ENCODE measurements around the gene GJB3. TPM values are rescaled to one million over a fixed set of nuclear protein-coding genes. Genes with fewer than 3 reads are reported as not detected.

GJB3 gene
- total RNA-seq, 6 donors from 2014 or later = 0.29 to 3.3 (median 1.4) TPM; not detected in 2

DNA sequence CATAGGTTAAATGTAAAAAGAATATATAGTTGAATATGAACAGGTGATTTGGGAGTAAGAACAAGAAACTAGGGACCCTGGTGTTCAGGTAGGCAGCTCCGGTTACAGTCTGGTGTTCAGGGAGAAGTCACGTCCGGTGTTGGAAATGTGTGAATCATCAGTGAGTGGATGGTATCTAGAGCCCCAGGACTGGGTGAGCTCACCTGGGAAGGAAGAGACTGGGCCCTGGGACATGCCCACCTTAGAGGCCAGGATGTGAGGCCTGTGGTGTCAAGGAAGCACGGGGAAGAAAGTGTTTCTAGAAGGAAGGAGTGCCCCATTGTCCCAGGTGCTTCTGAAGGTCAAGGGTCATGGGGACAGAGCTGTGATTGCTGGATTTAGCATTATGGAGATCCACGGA lies 1.5 kb upstream of the GJB3 start:
- peak in 1 of 2 donors; percentile 6 for DNase-seq
- peaks cover 0 to 18% (median 7%) of the 10 kb centered on the region in 4 donors for H3K27me3 ChIP-seq
- TF ChIP-seq, protein P1, sequence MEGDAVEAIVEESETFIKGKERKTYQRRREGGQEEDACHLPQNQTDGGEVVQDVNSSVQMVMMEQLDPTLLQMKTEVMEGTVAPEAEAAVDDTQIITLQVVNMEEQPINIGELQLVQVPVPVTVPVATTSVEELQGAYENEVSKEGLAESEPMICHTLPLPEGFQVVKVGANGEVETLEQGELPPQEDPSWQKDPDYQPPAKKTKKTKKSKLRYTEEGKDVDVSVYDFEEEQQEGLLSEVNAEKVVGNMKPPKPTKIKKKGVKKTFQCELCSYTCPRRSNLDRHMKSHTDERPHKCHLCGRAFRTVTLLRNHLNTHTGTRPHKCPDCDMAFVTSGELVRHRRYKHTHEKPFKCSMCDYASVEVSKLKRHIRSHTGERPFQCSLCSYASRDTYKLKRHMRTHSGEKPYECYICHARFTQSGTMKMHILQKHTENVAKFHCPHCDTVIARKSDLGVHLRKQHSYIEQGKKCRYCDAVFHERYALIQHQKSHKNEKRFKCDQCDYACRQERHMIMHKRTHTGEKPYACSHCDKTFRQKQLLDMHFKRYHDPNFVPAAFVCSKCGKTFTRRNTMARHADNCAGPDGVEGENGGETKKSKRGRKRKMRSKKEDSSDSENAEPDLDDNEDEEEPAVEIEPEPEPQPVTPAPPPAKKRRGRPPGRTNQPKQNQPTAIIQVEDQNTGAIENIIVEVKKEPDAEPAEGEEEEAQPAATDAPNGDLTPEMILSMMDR (IDR thresholded peaks at IDR 0.05) = no peak
- TF ChIP-seq POLR2AphosphoS5 (IDR thresholded peaks at IDR 0.05) (no peak), EP300 (IDR thresholded peaks at IDR 0.05) (no peak), POLR2A (IDR thresholded peaks at IDR 0.05) (no peak)

DNA sequence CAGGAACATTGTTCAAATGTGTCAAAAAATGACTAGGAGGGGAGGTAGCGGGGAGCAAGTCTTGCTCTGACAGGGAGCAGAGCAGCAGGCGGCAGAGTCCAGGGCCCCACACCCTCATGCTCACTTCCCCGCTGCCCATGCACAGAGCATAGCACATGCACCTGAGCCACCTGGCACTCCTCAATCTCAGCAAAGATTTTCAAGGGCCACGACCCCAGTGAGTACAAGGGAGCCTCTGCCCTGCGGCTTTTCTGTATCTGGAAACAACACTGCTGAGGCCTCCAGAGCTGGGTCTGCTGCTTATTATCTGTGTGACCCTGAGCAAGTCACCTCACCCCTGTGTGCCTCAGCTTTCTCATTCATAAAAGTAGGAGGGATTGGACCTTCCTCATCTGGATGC lies 1.1 kb upstream of the GJB3 start:
- peak in 1 of 2 donors; percentile 4 for DNase-seq
- H3K9me3 ChIP-seq = no peaks in the 10 kb centered on the region
- no peaks in the 10 kb centered on the region for H3K36me3 ChIP-seq
- no peak for ATAC-seq (ENCODE audit: low FRiP score in 2 of 2)
- H3K27ac ChIP-seq = no peak overlapping the region
- no peak overlapping the region for H3K4me3 ChIP-seq
- 90 to 91% methylated on average over 2 to 5 of the region's 5 CpGs for whole genome bisulfite sequencing, 2 donors
- peaks cover 12 to 17% (median 14%) of the 10 kb centered on the region in 4 donors for H3K4me1 ChIP-seq
- peaks cover 0 to 18% (median 7%) of the 10 kb centered on the region in 4 donors for H3K27me3 ChIP-seq
- TF ChIP-seq, protein P1 (IDR thresholded peaks at IDR 0.05) = no peak
- TF ChIP-seq POLR2A (IDR thresholded peaks at IDR 0.05) (no peak), POLR2AphosphoS5 (IDR thresholded peaks at IDR 0.05) (no peak), EP300 (IDR thresholded peaks at IDR 0.05) (no peak)

More for the DNA sequence above, 1.5 kb upstream of the GJB3 start:
- Histone ChIP-seq H3K36me3 (no peaks in the 10 kb centered on the region), H3K4me3 (no peak overlapping the region), H3K9me3 (no peaks in the 10 kb centered on the region), H3K4me1 (peaks cover 12 to 17% (median 14%) of the 10 kb centered on the region in 4 donors), H3K27ac (no peak overlapping the region)
- 80 to 81% methylated on average over 5 of the region's 5 CpGs for WGBS, 2 donors
- no peak for ATAC-seq (ENCODE audit: low FRiP score in 2 of 2)

DNA sequence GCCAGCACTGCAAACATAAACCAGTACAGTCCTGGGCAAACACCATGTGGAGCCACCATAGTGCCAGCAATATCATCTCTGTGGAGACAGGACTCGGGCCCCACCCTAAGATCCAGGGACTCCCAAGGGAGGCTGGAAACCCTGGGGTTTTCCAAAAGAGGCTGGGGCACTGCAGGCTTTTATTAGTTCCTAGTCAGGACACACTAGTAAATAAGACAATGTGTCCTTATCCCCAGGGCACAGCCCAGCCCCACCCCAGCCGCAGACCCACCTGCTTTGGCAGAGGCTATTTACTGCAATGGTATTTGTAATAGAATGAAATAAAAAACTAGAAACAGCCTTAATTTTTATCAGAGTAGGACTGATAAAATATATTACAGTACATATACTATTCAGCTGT lies 486 bp upstream of the GJB3 start:
- Histone ChIP-seq H3K27ac (no peak overlapping the region), H3K36me3 (no peaks in the 10 kb centered on the region), H3K4me3 (peak overlapping the region in 1 of 4 donors; percentile 45), H3K4me1 (peaks cover 12 to 17% (median 14%) of the 10 kb centered on the region in 4 donors), H3K27me3 (peaks cover 0 to 18% (median 7%) of the 10 kb centered on the region in 4 donors), H3K9me3 (no peaks in the 10 kb centered on the region)
- no peak for TF ChIP-seq POLR2AphosphoS5 (IDR thresholded peaks at IDR 0.05)
- no peak for TF ChIP-seq POLR2A (IDR thresholded peaks at IDR 0.05)
- TF ChIP-seq, protein P1 (IDR thresholded peaks at IDR 0.05) = no peak
- TF ChIP-seq EP300 (IDR thresholded peaks at IDR 0.05) = no peak
- WGBS, 2 donors = 84 to 89% methylated on average over 1 of the region's 2 CpGs
- DNase-seq (no peak), ATAC-seq (ENCODE audit: low FRiP score in 2 of 2) (no peak)

DNA sequence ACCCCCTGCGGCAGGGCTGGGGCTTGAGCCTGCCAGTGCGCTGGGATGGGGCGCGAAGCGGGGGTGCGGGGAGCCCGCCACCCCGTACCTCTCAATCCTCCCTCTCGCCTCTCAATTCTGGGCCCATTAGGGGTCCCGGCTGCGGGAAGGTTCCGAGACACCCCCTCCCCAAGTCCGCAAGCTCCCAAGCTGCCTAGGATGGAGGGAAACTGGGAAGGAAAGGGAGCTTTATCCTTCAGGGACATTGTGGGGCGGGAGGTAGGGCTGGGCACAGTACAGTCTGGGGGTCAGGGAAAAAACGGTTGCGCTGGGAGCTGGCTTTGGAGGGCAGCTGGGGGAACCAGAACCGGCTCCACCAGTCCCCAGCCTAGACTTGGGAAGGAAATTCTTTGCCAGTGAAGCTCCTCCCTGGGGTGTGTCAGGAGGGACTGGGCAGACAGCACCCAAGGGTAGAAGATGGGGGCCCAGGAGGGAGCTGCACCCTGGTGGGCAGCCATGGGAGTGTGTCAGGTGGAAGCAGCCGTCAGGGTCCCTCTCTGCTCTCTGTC lies 904 bp downstream of the GJB3 start:
- Histone ChIP-seq H3K4me3 (peak overlapping the region in 3 of 4 donors; percentile 23 to 45 (median 45)), H3K27me3 (peaks cover 0 to 18% (median 7%) of the 10 kb centered on the region in 4 donors), H3K27ac (peak overlapping the region in 1 of 4 donors; percentile 34), H3K4me1 (peaks cover 12 to 22% (median 17%) of the 10 kb centered on the region in 4 donors), H3K9me3 (no peaks in the 10 kb centered on the region), H3K36me3 (no peaks in the 10 kb centered on the region)
- TF ChIP-seq EP300 (IDR thresholded peaks at IDR 0.05) = no peak
- ATAC-seq (ENCODE audit: low FRiP score in 2 of 2) (no peak), DNase-seq (no peak)
- 6 to 17% methylated on average over 2 to 18 of the region's 18 CpGs for WGBS, 2 donors

DNA sequence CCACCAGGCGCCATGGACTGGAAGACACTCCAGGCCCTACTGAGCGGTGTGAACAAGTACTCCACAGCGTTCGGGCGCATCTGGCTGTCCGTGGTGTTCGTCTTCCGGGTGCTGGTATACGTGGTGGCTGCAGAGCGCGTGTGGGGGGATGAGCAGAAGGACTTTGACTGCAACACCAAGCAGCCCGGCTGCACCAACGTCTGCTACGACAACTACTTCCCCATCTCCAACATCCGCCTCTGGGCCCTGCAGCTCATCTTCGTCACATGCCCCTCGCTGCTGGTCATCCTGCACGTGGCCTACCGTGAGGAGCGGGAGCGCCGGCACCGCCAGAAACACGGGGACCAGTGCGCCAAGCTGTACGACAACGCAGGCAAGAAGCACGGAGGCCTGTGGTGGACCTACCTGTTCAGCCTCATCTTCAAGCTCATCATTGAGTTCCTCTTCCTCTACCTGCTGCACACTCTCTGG lies 3.8 kb downstream of the GJB3 start:
- peaks cover 0 to 18% (median 7%) of the 10 kb centered on the region in 4 donors for H3K27me3 ChIP-seq
- TF ChIP-seq, protein P1 (IDR thresholded peaks at IDR 0.05) = no peak
- TF ChIP-seq POLR2AphosphoS5 (IDR thresholded peaks at IDR 0.05) (no peak), EP300 (IDR thresholded peaks at IDR 0.05) (no peak), POLR2A (IDR thresholded peaks at IDR 0.05) (no peak)
- peaks cover 12 to 25% (median 24%) of the 10 kb centered on the region in 4 donors for H3K4me1 ChIP-seq
- no peak overlapping the region for H3K4me3 ChIP-seq
- no peak for ATAC-seq (ENCODE audit: low FRiP score in 2 of 2)
- peak in 1 of 2 donors; percentile 66 for DNase-seq
- no peak overlapping the region for H3K27ac ChIP-seq
- H3K9me3 ChIP-seq = no peaks in the 10 kb centered on the region
- H3K36me3 ChIP-seq = no peaks in the 10 kb centered on the region
- WGBS, 2 donors = 85 to 92% methylated on average over 28 of the region's 28 CpGs

Data from upper lobe of left lung (tissue), 6 donors.